HUES64 (cell line): ENCODE measurements around the gene CREBBP.

Source experiments
- H3K27ac ChIP-seq: 2 replicates; pipeline ENCODE4 v1.7.0; 2013; ENCODE audit warnings: low read depth, low read length, inconsistent platforms
- H3K27me3 ChIP-seq: 2 replicates; pipeline ENCODE4 v1.6.1; 2013; ENCODE audit warnings: mild to moderate bottlenecking, low read length; ENCODE audit not compliant: insufficient read depth
- H3K36me3 ChIP-seq: 2 replicates; pipeline ENCODE4 v1.6.1; 2013; ENCODE audit warnings: mild to moderate bottlenecking, low read length; ENCODE audit not compliant: insufficient read depth
- H3K4me1 ChIP-seq: 2 replicates; pipeline ENCODE4 v1.6.1; 2013; ENCODE audit warnings: mild to moderate bottlenecking, low read length, moderate library complexity; ENCODE audit not compliant: insufficient read depth
- H3K4me3 ChIP-seq: 2 replicates; pipeline ENCODE4 v1.5.1; 2013; ENCODE audit warnings: mild to moderate bottlenecking, low read length, moderate library complexity
- H3K9ac ChIP-seq: 2 replicates; pipeline ENCODE4 v1.6.1; 2013; ENCODE audit warnings: mild to moderate bottlenecking, low read depth, low read length
- H3K9me3 ChIP-seq: 2 replicates; pipeline ENCODE4 v1.6.1; 2013; ENCODE audit warnings: low read depth, low read length; ENCODE audit not compliant: insufficient read depth
- WGBS: fragments of 150-250, 120-280 bp; methylation state at CpG from one replicate; pipeline ENCODE4 v1.1.7; 2013; ENCODE audit warnings: missing lambda C conversion rate; 5-methylcytosine and 5-hydroxymethylcytosine counted together

CREBBP gene

GRCh38 chr16:3696425-3697218 lies 183.9 kb downstream of the CREBBP start:
- Histone ChIP-seq H3K4me1 (no peaks in the 10 kb centered on the region), H3K4me3 (no peak overlapping the region), H3K9me3 (no peaks in the 10 kb centered on the region), H3K9ac (no peak overlapping the region), H3K27ac (no peak overlapping the region), H3K27me3 (no peaks in the 10 kb centered on the region), H3K36me3 (peaks cover 9% of the 10 kb centered on the region; the same call in 1 of the 2 replicates)
- 93% methylated on average over 13 of the region's 13 CpGs for WGBS

GRCh38 chr16:3695610-3696369 lies 184.7 kb downstream of the CREBBP start:
- H3K27ac ChIP-seq: no peak overlapping the region
- 90% methylated on average over 19 of the region's 19 CpGs for WGBS
- H3K4me3 ChIP-seq: no peak overlapping the region

GRCh38 chr16:3694051-3694450 lies 186.5 kb downstream of the CREBBP start:
- 95% methylated on average over 9 of the region's 9 CpGs for WGBS
- H3K27ac ChIP-seq: no peak overlapping the region
- H3K9ac ChIP-seq: no peak overlapping the region
- H3K27me3 ChIP-seq: no peaks in the 10 kb centered on the region
- H3K4me3 ChIP-seq: no peak overlapping the region
- no peaks in the 10 kb centered on the region for H3K4me1 ChIP-seq
- H3K36me3 ChIP-seq: peaks cover 16% of the 10 kb centered on the region
- H3K9me3 ChIP-seq: no peaks in the 10 kb centered on the region

More at GRCh38 chr16:3695610-3696369, 184.7 kb downstream of the CREBBP start:
- no peaks in the 10 kb centered on the region for H3K27me3 ChIP-seq
- H3K4me1 ChIP-seq: no peaks in the 10 kb centered on the region
- H3K36me3 ChIP-seq: peaks cover 8% of the 10 kb centered on the region; the same call in 1 of the 2 replicates
- no peaks in the 10 kb centered on the region for H3K9me3 ChIP-seq
- no peak overlapping the region for H3K9ac ChIP-seq

- no peaks in the 10 kb centered on the region for H3K4me1 ChIP-seq
- WGBS: 94% methylated on average over 12 of the region's 12 CpGs
- H3K36me3 ChIP-seq: peaks cover 39% of the 10 kb centered on the region
- no peak overlapping the region for H3K27ac ChIP-seq
- no peak overlapping the region for H3K4me3 ChIP-seq
- no peak overlapping the region for H3K9ac ChIP-seq
- no peaks in the 10 kb centered on the region for H3K9me3 ChIP-seq
- no peaks in the 10 kb centered on the region for H3K27me3 ChIP-seq
These were observed 188.8 kb downstream of the CREBBP start for GRCh38 chr16:3691761-3692160.

- 91% methylated on average over 19 of the region's 19 CpGs for WGBS
- peaks cover 45% of the 10 kb centered on the region for H3K36me3 ChIP-seq
- H3K27ac ChIP-seq: no peak overlapping the region
- H3K4me1 ChIP-seq: no peaks in the 10 kb centered on the region
- no peaks in the 10 kb centered on the region for H3K27me3 ChIP-seq
- H3K9ac ChIP-seq: no peak overlapping the region
- H3K9me3 ChIP-seq: no peaks in the 10 kb centered on the region
- no peak overlapping the region for H3K4me3 ChIP-seq
These were observed 189.4 kb downstream of the CREBBP start for GRCh38 chr16:3690980-3691720.

GRCh38 chr16:3690470-3690928 lies 190.0 kb downstream of the CREBBP start:
- Histone ChIP-seq H3K36me3 (peaks cover 52% of the 10 kb centered on the region), H3K4me3 (no peak overlapping the region), H3K27ac (no peak overlapping the region), H3K9me3 (no peaks in the 10 kb centered on the region), H3K4me1 (no peaks in the 10 kb centered on the region), H3K27me3 (no peaks in the 10 kb centered on the region), H3K9ac (no peak overlapping the region)
- 63% methylated on average over 18 of the region's 18 CpGs for WGBS

GRCh38 chr16:3689731-3690130 lies 190.8 kb downstream of the CREBBP start:
- 93% methylated on average over 7 of the region's 7 CpGs for WGBS

GRCh38 chr16:3687792-3688191 lies 192.7 kb downstream of the CREBBP start:
- H3K27ac ChIP-seq: no peak overlapping the region
- no peak overlapping the region for H3K4me3 ChIP-seq
- 99% methylated on average over 9 of the region's 9 CpGs for WGBS
- no peaks in the 10 kb centered on the region for H3K4me1 ChIP-seq
- no peaks in the 10 kb centered on the region for H3K27me3 ChIP-seq
- no peaks in the 10 kb centered on the region for H3K9me3 ChIP-seq
- no peak overlapping the region for H3K9ac ChIP-seq
- H3K36me3 ChIP-seq: peaks cover 69% of the 10 kb centered on the region

More at GRCh38 chr16:3689731-3690130, 190.8 kb downstream of the CREBBP start:
- no peaks in the 10 kb centered on the region for H3K9me3 ChIP-seq
- peaks cover 58% of the 10 kb centered on the region for H3K36me3 ChIP-seq
- no peaks in the 10 kb centered on the region for H3K4me1 ChIP-seq
- no peak overlapping the region for H3K9ac ChIP-seq
- no peak overlapping the region for H3K27ac ChIP-seq
- H3K27me3 ChIP-seq: no peaks in the 10 kb centered on the region
- H3K4me3 ChIP-seq: no peak overlapping the region

- Histone ChIP-seq H3K36me3 (peaks cover 75% of the 10 kb centered on the region), H3K27ac (no peak overlapping the region), H3K9me3 (no peaks in the 10 kb centered on the region), H3K9ac (no peak overlapping the region), H3K4me1 (no peaks in the 10 kb centered on the region), H3K27me3 (no peaks in the 10 kb centered on the region), H3K4me3 (no peak overlapping the region)
- WGBS: 91% methylated on average over 7 of the region's 7 CpGs
These were observed 193.5 kb downstream of the CREBBP start for GRCh38 chr16:3687021-3687420.

GRCh38 chr16:3681206-3681605 lies 199.3 kb downstream of the CREBBP start:
- Histone ChIP-seq H3K36me3 (peaks cover 94% of the 10 kb centered on the region), H3K27me3 (no peaks in the 10 kb centered on the region), H3K27ac (no peak overlapping the region), H3K4me3 (no peak overlapping the region), H3K9me3 (no peaks in the 10 kb centered on the region), H3K4me1 (no peaks in the 10 kb centered on the region), H3K9ac (no peak overlapping the region)
- WGBS: 97% methylated on average over 3 of the region's 3 CpGs

GRCh38 chr16:3677994-3678393 lies 202.5 kb downstream of the CREBBP start:
- H3K4me3 ChIP-seq: no peak overlapping the region
- no peaks in the 10 kb centered on the region for H3K4me1 ChIP-seq
- no peak overlapping the region for H3K27ac ChIP-seq
- H3K9ac ChIP-seq: no peak overlapping the region
- WGBS: 95% methylated on average over 11 of the region's 11 CpGs
- H3K36me3 ChIP-seq: peaks cover 97% of the 10 kb centered on the region
- no peaks in the 10 kb centered on the region for H3K9me3 ChIP-seq
- no peaks in the 10 kb centered on the region for H3K27me3 ChIP-seq
